ENCODE data around the gene CYP8B1.
A peak's percentile ranks its signal among the peaks of the same experiment; 100 is the strongest.

CYP8B1 gene

DNA sequence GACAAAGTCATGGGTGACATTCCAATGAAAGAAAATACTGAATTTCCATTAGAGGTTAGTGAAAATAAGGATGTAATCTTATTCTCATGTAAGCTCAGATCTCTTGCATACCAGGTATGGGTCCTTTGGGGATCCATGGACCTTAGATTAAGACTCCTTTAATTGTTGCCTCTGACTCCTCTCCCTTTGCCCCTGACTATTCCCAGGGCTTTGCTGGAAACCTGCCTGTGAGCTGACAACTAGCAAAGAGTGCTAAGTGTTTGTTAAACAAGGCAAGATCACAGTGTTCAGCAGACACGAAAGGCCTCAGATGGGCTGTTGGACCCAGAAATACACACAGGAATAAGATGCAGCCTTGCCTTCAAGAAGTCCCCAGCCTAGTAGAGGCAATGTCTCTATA lies 34.3 kb downstream of the CYP8B1 start:
- Histone ChIP-seq H3K4me1 (ENCODE audit: control insufficient read depth, low read depth, low read length) (peaks cover 4% of the 10 kb centered on the region), H3K56ac (ENCODE audit: low read length) (no peak overlapping the region), H4K5ac (ENCODE audit: low read length) (no peak overlapping the region), H3K36me3 (ENCODE audit: control insufficient read depth, insufficient read depth, low read length) (no peaks in the 10 kb centered on the region), H2BK15ac (replicated peaks; ENCODE audit: low read depth) (no peak overlapping the region), H4K8ac (ENCODE audit: low read depth, low read length) (no peak overlapping the region), H3K23ac (ENCODE audit: low read length) (no peak overlapping the region), H2BK120ac (ENCODE audit: low read depth, low read length) (no peak overlapping the region), H3K9ac (ENCODE audit: low read length) (no peak overlapping the region), H3K4me2 (ENCODE audit: low read length) (no peak overlapping the region), H3K79me2 (ENCODE audit: control insufficient read depth, insufficient read depth, low read length) (no peaks in the 10 kb centered on the region), H3K4ac (ENCODE audit: low read depth, low read length) (no peak overlapping the region), H2AK5ac (ENCODE audit: low read length) (no peak overlapping the region), H3K27ac (ENCODE audit: low read depth, low read length) (no peak overlapping the region), H3K27me3 (ENCODE audit: insufficient read depth, low read length, poor library complexity) (no peaks in the 10 kb centered on the region), H3K4me3 (ENCODE audit: low read length) (no peak overlapping the region), H3K18ac (ENCODE audit: low read length) (no peak overlapping the region), H2BK5ac (ENCODE audit: low read length) (no peak overlapping the region), H3K79me1 (ENCODE audit: low read length) (no peaks in the 10 kb centered on the region)
- no CpG with 5 or more reads among the region's 1 CpG for WGBS (ENCODE audit: extremely low coverage, insufficient coverage, low lambda C conversion rate)
- DNase-seq, result no peak

DNA sequence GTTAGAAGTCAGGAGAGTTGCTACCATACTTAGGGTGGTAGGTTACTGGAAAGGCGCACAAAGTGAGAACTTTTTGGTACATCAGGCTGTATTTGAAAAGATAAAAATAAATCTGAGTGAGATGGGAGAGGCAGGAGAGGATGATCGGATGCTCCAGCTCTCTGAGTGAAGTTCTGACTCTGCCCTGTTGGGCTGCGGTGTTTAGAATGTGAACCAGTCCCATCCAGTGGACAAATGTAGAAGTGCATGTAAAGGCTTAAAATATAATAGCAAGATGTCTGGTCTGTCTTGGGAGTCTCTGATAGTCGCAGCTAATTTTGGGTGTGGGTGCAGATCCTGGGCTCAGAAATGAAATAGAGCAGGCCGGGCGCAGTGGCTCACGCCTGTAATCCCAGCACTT lies 36.1 kb downstream of the CYP8B1 start:
- no peak overlapping the region for H3K9ac ChIP-seq (ENCODE audit: low read length)
- DNase-seq, result peak; percentile 75
- H3K36me3 ChIP-seq (ENCODE audit: control insufficient read depth, insufficient read depth, low read length), result no peaks in the 10 kb centered on the region
- no peak overlapping the region for H3K18ac ChIP-seq (ENCODE audit: low read length)
- no peak overlapping the region for H3K4me2 ChIP-seq (ENCODE audit: low read length)
- H3K4me3 ChIP-seq (ENCODE audit: low read length), result no peak overlapping the region
- H4K8ac ChIP-seq (ENCODE audit: low read depth, low read length), result no peak overlapping the region
- H2BK120ac ChIP-seq (ENCODE audit: low read depth, low read length), result no peak overlapping the region
- no peak overlapping the region for H4K5ac ChIP-seq (ENCODE audit: low read length)
- H2BK15ac ChIP-seq (replicated peaks; ENCODE audit: low read depth), result no peak overlapping the region
- no peak overlapping the region for H3K56ac ChIP-seq (ENCODE audit: low read length)
- no peak overlapping the region for H2BK5ac ChIP-seq (ENCODE audit: low read length)
- no peaks in the 10 kb centered on the region for H3K79me2 ChIP-seq (ENCODE audit: control insufficient read depth, insufficient read depth, low read length)
- H2AK5ac ChIP-seq (ENCODE audit: low read length), result no peak overlapping the region
- no peaks in the 10 kb centered on the region for H3K79me1 ChIP-seq (ENCODE audit: low read length)
- no peaks in the 10 kb centered on the region for H3K27me3 ChIP-seq (ENCODE audit: insufficient read depth, low read length, poor library complexity)
- H3K23ac ChIP-seq (ENCODE audit: low read length), result no peak overlapping the region
- peaks cover 4% of the 10 kb centered on the region for H3K4me1 ChIP-seq (ENCODE audit: control insufficient read depth, low read depth, low read length)
- no peak overlapping the region for H3K27ac ChIP-seq (ENCODE audit: low read depth, low read length)
- no CpG with 5 or more reads among the region's 7 CpGs for WGBS (ENCODE audit: extremely low coverage, insufficient coverage, low lambda C conversion rate)
- H3K4ac ChIP-seq (ENCODE audit: low read depth, low read length), result no peak overlapping the region

GRCh38 chr3:42838571-42838970 lies 37.1 kb downstream of the CYP8B1 start:
- Histone ChIP-seq H3K27me3 (ENCODE audit: insufficient read depth, low read length, poor library complexity) (no peaks in the 10 kb centered on the region), H3K18ac (ENCODE audit: low read length) (no peak overlapping the region), H4K8ac (ENCODE audit: low read depth, low read length) (no peak overlapping the region), H3K4me3 (ENCODE audit: low read length) (no peak overlapping the region), H2BK15ac (replicated peaks; ENCODE audit: low read depth) (no peak overlapping the region), H3K23ac (ENCODE audit: low read length) (no peak overlapping the region), H2BK5ac (ENCODE audit: low read length) (no peak overlapping the region), H3K27ac (ENCODE audit: low read depth, low read length) (no peak overlapping the region), H2AK5ac (ENCODE audit: low read length) (no peak overlapping the region), H3K56ac (ENCODE audit: low read length) (no peak overlapping the region), H2BK120ac (ENCODE audit: low read depth, low read length) (no peak overlapping the region), H4K5ac (ENCODE audit: low read length) (no peak overlapping the region), H3K4me2 (ENCODE audit: low read length) (no peak overlapping the region), H3K79me1 (ENCODE audit: low read length) (no peaks in the 10 kb centered on the region), H3K4me1 (ENCODE audit: control insufficient read depth, low read depth, low read length) (no peaks in the 10 kb centered on the region), H3K9ac (ENCODE audit: low read length) (no peak overlapping the region), H3K79me2 (ENCODE audit: control insufficient read depth, insufficient read depth, low read length) (no peaks in the 10 kb centered on the region), H3K4ac (ENCODE audit: low read depth, low read length) (no peak overlapping the region), H3K36me3 (ENCODE audit: control insufficient read depth, insufficient read depth, low read length) (no peaks in the 10 kb centered on the region)
- no CpG with 5 or more reads among the region's 4 CpGs for WGBS (ENCODE audit: extremely low coverage, insufficient coverage, low lambda C conversion rate)
- DNase-seq, result no peak

DNA sequence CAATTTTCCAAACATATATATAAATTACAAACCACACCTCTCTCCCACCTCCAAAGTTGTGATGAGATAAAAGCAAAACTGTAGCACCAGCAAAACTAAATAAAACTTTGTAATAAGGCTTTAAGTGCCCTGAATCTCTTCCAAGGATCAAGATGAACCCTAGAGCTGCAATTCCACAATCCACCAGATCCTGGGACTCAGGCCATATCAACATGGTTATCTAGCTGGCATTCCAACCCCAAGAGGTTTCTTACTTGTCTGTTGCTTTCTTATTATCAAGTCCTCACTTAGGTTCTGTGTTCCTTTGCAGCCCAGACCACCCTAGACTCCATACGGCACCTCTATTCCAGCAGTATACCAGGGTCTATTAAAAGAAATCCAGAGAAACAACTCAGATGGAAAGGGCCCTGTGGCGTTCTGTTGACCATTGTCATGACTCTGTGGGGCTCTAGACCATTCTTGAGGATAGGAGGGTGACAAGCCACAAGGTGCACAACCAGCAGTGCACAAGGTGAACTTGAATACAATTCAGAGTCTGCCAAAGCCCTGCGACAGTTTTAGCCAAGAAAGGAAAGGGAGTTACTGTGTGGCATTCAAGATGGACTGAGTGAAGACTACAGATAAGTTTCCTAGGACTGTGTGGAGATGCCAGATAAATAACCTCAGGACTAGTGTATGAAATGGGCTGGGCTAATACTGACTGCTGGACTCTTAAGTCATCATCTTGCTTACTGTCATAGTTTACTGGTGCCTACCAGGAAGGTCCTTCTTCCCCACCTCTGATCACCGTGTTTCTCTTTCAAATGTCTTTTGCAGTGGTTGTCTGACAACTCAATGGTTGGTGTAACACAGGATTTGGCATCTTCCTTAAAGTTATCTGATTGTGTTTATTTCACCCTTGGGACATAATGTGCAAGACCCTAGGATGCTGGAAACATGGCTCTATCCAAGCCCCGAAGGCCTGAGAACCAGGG lies 39.2 kb downstream of the CYP8B1 start:
- DNase-seq, result peak; percentile 39
- Histone ChIP-seq H3K23ac (ENCODE audit: low read length) (no peak overlapping the region), H2BK15ac (replicated peaks; ENCODE audit: low read depth) (no peak overlapping the region), H3K36me3 (ENCODE audit: control insufficient read depth, insufficient read depth, low read length) (no peaks in the 10 kb centered on the region), H3K4me2 (ENCODE audit: low read length) (no peak overlapping the region), H3K4me3 (ENCODE audit: low read length) (no peak overlapping the region), H3K9ac (ENCODE audit: low read length) (no peak overlapping the region), H2AK5ac (ENCODE audit: low read length) (no peak overlapping the region), H2BK120ac (ENCODE audit: low read depth, low read length) (no peak overlapping the region), H3K27ac (ENCODE audit: low read depth, low read length) (no peak overlapping the region), H3K4ac (ENCODE audit: low read depth, low read length) (no peak overlapping the region), H3K79me2 (ENCODE audit: control insufficient read depth, insufficient read depth, low read length) (no peaks in the 10 kb centered on the region), H3K56ac (ENCODE audit: low read length) (no peak overlapping the region), H4K5ac (ENCODE audit: low read length) (no peak overlapping the region), H3K18ac (ENCODE audit: low read length) (no peak overlapping the region), H2BK5ac (ENCODE audit: low read length) (no peak overlapping the region), H3K27me3 (ENCODE audit: insufficient read depth, low read length, poor library complexity) (no peaks in the 10 kb centered on the region), H3K4me1 (ENCODE audit: control insufficient read depth, low read depth, low read length) (no peaks in the 10 kb centered on the region), H4K8ac (ENCODE audit: low read depth, low read length) (no peak overlapping the region), H3K79me1 (ENCODE audit: low read length) (no peaks in the 10 kb centered on the region)
- WGBS (ENCODE audit: extremely low coverage, insufficient coverage, low lambda C conversion rate), result no CpG with 5 or more reads among the region's 5 CpGs

- H2BK15ac ChIP-seq (replicated peaks; ENCODE audit: low read depth), result no peak overlapping the region
- H4K8ac ChIP-seq (ENCODE audit: low read depth, low read length), result no peak overlapping the region
- no peaks in the 10 kb centered on the region for H3K36me3 ChIP-seq (ENCODE audit: control insufficient read depth, insufficient read depth, low read length)
- no peak overlapping the region for H3K9ac ChIP-seq (ENCODE audit: low read length)
- H3K56ac ChIP-seq (ENCODE audit: low read length), result no peak overlapping the region
- no peak overlapping the region for H2BK5ac ChIP-seq (ENCODE audit: low read length)
- no peak overlapping the region for H3K4me3 ChIP-seq (ENCODE audit: low read length)
- H3K27me3 ChIP-seq (ENCODE audit: insufficient read depth, low read length, poor library complexity), result no peaks in the 10 kb centered on the region
- H3K79me2 ChIP-seq (ENCODE audit: control insufficient read depth, insufficient read depth, low read length), result no peaks in the 10 kb centered on the region
- H3K27ac ChIP-seq (ENCODE audit: low read depth, low read length), result no peak overlapping the region
- H3K4me2 ChIP-seq (ENCODE audit: low read length), result no peak overlapping the region
- WGBS (ENCODE audit: extremely low coverage, insufficient coverage, low lambda C conversion rate), result no CpG with 5 or more reads among the region's 3 CpGs
- H2AK5ac ChIP-seq (ENCODE audit: low read length), result no peak overlapping the region
- no peaks in the 10 kb centered on the region for H3K4me1 ChIP-seq (ENCODE audit: control insufficient read depth, low read depth, low read length)
- H2BK120ac ChIP-seq (ENCODE audit: low read depth, low read length), result no peak overlapping the region
- H3K79me1 ChIP-seq (ENCODE audit: low read length), result no peaks in the 10 kb centered on the region
- no peak overlapping the region for H4K5ac ChIP-seq (ENCODE audit: low read length)
- no peak overlapping the region for H3K18ac ChIP-seq (ENCODE audit: low read length)
- no peak overlapping the region for H3K23ac ChIP-seq (ENCODE audit: low read length)
- peak; percentile 86 for DNase-seq
- no peak overlapping the region for H3K4ac ChIP-seq (ENCODE audit: low read depth, low read length)
Measured at GRCh38 chr3:42831321-42831713, 44.4 kb downstream of the CYP8B1 start.
